K562 (cell line): ENCODE results near the gene FARP2. TPM values are rescaled to one million over a fixed set of nuclear protein-coding genes. Genes with fewer than 3 reads are reported as not detected.

ENCODE experiments used
- EGR1 ChIP-seq: fragments of 450-650 bp; conservative IDR thresholded peaks from 2 replicates; pipeline ENCODE4 v1.6.1; 2017; ENCODE audit warnings: mild to moderate bottlenecking
- NR2C1 ChIP-seq, 2 experiments: fragments of 450-650 bp; IDR thresholded peaks; 2 replicates each; pipeline ENCODE4 v1.6.1; 2017; ENCODE audit warnings: mild to moderate bottlenecking in 2 of 2, antibody characterized with exemption in 1 of 2, inconsistent platforms in 1 of 2, missing compliant biosample characterization in 1 of 2, missing genetic modification characterization in 1 of 2
- PTRF ChIP-seq: fragments of 450-650 bp; IDR thresholded peaks from 2 replicates; pipeline ENCODE4 v1.6.1; 2016; ENCODE audit warnings: mild to moderate bottlenecking, missing genetic modification characterization, missing compliant biosample characterization
- SMAD3 ChIP-seq: fragments of 450-650 bp; formaldehyde crosslinking; conservative IDR thresholded peaks from 2 replicates; pipeline ENCODE4 v1.4.0; 2020; ENCODE audit warnings: mild to moderate bottlenecking
- SMARCC2 ChIP-seq: fragments of 450-650 bp; IDR thresholded peaks from 2 replicates; pipeline ENCODE4 v1.6.1; 2017; ENCODE audit warnings: antibody characterized with exemption, moderate library complexity, mild to moderate bottlenecking, low read depth
- STAG1 ChIP-seq: sonication (generic); formaldehyde crosslinking; IDR thresholded peaks from 2 replicates; pipeline ENCODE4 v1.5.0; 2020; ENCODE audit warnings: missing genetic modification reagents, borderline replicate concordance
- ZNF24 ChIP-seq: fragments of 450-650 bp; IDR thresholded peaks from 2 replicates; pipeline ENCODE4 v1.6.1; 2016
- polyA plus RNA-seq, 8 experiments: library from polyadenylated mRNA; depleted of rRNA in 4 of 8; stranded (reverse) in 5 of 8; unstranded in 3 of 8; fragments of >200 nt; fragmentation: Nextera tagmentation in 2 of 8; fragmentation: Illumina TruSeq in 1 of 8; extraction: Ambion mirVana in 2 of 8; extraction: Trizol in 1 of 8; gene quantifications; 2 replicates each; pipeline versions ENCODE4 v1.2.1 to v1.2.3, GENCODE V29; 2011 to 2014; ENCODE audit warnings: inconsistent platforms in 1 of 8, missing spikeins in 1 of 8
- total RNA-seq, 7 experiments: library from RNA; depleted of rRNA in 6 of 7; stranded (reverse); fragments of >200 nt in 6 of 7; fragmentation: Illumina TruSeq in 2 of 7; extraction: Trizol in 2 of 7; gene quantifications; 2 replicates each; pipeline versions ENCODE4 v1.2.1 to v1.2.3, GENCODE V29; 2011 to 2021; ENCODE audit warnings: low replicate concordance in 1 of 7
- TF ChIP-seq, protein P1 (sequence below): sonication (generic); formaldehyde crosslinking; IDR thresholded peaks from 2 replicates; pipeline ENCODE4 v1.8.0; 2023; ENCODE audit warnings: missing genetic modification reagents, mild to moderate bottlenecking, borderline replicate concordance
- TF ChIP-seq, protein P2 (sequence below), 2 experiments: fragments of 450-650 bp in 1 of 2; sonication (generic) in 1 of 2; formaldehyde crosslinking in 1 of 2; IDR thresholded peaks; 2 replicates each; pipeline versions ENCODE4 v1.7.1 to v1.9.0; 2016 to 2022; ENCODE audit warnings: inconsistent platforms in 1 of 2, mild to moderate bottlenecking in 1 of 2, missing genetic modification reagents in 1 of 2
- TF ChIP-seq, protein P3 (sequence below): fragments of 450-650 bp; formaldehyde crosslinking; IDR thresholded peaks from 2 replicates; pipeline ENCODE4 v1.4.0; 2022; ENCODE audit warnings: mild to moderate bottlenecking, moderate library complexity

Gene FARP2
- total and polyA plus RNA-seq, 9 of the 15 experiments (the other 6 are each of a cell fraction or from before 2014, with no cell fraction given): 4.1 to 38.1 (median 21.1) TPM

DNA sequence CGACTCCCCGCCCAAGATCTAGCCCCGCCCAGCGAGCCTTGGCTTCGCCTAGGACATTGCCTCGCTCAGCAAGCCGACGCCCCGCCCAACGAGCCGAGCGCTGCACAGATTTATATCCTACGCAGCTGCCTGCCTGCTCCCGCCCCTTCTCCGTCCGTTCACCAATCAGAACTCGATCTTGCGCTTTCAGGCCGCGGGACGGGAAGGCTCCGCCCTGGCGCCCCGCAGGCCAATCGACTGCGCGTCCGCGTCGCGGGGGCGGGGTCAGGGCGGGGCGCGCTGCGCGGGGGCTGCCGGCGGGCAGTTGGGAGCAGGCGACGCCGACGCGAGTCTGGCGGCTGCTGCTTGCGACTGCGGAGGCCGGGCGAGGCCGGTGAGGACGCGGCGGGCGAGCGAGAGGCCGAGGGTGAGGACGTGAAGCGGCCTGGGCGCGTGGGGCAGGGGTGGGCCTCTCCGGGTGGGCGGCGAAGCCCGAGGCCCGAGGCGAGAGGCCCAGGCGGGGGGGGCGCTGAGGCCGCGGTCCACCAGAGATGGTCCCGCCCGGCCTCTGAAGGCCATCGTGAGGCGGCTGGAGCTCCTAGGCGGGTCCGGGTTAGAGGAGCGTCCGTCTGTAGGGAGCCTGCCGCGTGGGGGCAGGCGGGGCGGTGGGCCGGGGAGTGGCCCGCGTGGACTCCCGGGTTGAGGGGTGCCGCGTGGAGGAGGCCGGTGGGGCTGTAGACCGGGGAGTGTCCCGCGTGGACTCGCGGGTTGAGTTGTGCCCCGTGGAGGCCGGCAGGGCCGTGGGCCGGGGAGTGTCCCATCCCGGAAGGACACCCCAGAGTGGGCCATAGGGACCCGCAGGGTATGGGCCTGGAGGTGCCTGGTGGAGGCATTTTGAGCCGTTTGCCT lies at the start of gene FARP2 (continued):
- TF ChIP-seq, protein P1, sequence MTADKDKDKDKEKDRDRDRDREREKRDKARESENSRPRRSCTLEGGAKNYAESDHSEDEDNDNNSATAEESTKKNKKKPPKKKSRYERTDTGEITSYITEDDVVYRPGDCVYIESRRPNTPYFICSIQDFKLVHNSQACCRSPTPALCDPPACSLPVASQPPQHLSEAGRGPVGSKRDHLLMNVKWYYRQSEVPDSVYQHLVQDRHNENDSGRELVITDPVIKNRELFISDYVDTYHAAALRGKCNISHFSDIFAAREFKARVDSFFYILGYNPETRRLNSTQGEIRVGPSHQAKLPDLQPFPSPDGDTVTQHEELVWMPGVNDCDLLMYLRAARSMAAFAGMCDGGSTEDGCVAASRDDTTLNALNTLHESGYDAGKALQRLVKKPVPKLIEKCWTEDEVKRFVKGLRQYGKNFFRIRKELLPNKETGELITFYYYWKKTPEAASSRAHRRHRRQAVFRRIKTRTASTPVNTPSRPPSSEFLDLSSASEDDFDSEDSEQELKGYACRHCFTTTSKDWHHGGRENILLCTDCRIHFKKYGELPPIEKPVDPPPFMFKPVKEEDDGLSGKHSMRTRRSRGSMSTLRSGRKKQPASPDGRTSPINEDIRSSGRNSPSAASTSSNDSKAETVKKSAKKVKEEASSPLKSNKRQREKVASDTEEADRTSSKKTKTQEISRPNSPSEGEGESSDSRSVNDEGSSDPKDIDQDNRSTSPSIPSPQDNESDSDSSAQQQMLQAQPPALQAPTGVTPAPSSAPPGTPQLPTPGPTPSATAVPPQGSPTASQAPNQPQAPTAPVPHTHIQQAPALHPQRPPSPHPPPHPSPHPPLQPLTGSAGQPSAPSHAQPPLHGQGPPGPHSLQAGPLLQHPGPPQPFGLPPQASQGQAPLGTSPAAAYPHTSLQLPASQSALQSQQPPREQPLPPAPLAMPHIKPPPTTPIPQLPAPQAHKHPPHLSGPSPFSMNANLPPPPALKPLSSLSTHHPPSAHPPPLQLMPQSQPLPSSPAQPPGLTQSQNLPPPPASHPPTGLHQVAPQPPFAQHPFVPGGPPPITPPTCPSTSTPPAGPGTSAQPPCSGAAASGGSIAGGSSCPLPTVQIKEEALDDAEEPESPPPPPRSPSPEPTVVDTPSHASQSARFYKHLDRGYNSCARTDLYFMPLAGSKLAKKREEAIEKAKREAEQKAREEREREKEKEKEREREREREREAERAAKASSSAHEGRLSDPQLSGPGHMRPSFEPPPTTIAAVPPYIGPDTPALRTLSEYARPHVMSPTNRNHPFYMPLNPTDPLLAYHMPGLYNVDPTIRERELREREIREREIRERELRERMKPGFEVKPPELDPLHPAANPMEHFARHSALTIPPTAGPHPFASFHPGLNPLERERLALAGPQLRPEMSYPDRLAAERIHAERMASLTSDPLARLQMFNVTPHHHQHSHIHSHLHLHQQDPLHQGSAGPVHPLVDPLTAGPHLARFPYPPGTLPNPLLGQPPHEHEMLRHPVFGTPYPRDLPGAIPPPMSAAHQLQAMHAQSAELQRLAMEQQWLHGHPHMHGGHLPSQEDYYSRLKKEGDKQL: no peak
- no peak for TF ChIP-seq ZNF24
- TF ChIP-seq SMARCC2: no peak
- TF ChIP-seq SMAD3 (CRISPR knock-in tag): no peak
- TF ChIP-seq STAG1: no peak
- no peak for TF ChIP-seq EGR1
- TF ChIP-seq NR2C1 (IDR thresholded peaks at IDR 0.05): no peak
- no peak for TF ChIP-seq NR2C1 (tag; IDR thresholded peaks at IDR 0.05)
- TF ChIP-seq, protein P2, sequence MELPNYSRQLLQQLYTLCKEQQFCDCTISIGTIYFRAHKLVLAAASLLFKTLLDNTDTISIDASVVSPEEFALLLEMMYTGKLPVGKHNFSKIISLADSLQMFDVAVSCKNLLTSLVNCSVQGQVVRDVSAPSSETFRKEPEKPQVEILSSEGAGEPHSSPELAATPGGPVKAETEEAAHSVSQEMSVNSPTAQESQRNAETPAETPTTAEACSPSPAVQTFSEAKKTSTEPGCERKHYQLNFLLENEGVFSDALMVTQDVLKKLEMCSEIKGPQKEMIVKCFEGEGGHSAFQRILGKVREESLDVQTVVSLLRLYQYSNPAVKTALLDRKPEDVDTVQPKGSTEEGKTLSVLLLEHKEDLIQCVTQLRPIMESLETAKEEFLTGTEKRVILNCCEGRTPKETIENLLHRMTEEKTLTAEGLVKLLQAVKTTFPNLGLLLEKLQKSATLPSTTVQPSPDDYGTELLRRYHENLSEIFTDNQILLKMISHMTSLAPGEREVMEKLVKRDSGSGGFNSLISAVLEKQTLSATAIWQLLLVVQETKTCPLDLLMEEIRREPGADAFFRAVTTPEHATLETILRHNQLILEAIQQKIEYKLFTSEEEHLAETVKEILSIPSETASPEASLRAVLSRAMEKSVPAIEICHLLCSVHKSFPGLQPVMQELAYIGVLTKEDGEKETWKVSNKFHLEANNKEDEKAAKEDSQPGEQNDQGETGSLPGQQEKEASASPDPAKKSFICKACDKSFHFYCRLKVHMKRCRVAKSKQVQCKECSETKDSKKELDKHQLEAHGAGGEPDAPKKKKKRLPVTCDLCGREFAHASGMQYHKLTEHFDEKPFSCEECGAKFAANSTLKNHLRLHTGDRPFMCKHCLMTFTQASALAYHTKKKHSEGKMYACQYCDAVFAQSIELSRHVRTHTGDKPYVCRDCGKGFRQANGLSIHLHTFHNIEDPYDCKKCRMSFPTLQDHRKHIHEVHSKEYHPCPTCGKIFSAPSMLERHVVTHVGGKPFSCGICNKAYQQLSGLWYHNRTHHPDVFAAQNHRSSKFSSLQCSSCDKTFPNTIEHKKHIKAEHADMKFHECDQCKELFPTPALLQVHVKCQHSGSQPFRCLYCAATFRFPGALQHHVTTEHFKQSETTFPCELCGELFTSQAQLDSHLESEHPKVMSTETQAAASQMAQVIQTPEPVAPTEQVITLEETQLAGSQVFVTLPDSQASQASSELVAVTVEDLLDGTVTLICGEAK (IDR thresholded peaks at IDR 0.05): 0 out of 2 replicates have a peak, but pooled peaks have one; percentile 23
- TF ChIP-seq, protein P2 (CRISPR knock-in tag; IDR thresholded peaks at IDR 0.05): no peak
- no peak for TF ChIP-seq PTRF (tag)
- TF ChIP-seq, protein P3, sequence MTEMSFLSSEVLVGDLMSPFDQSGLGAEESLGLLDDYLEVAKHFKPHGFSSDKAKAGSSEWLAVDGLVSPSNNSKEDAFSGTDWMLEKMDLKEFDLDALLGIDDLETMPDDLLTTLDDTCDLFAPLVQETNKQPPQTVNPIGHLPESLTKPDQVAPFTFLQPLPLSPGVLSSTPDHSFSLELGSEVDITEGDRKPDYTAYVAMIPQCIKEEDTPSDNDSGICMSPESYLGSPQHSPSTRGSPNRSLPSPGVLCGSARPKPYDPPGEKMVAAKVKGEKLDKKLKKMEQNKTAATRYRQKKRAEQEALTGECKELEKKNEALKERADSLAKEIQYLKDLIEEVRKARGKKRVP (CRISPR knock-in tag): no peak
